ENCODE results near the gene GAS6.

GRCh38 chr13:113822956-113823744 is 40.7 kb downstream of the GAS6 start:
- TF ChIP-seq REST (IDR thresholded peaks at IDR 0.05; ENCODE audit: low read depth) (no peak), CBX3 (IDR thresholded peaks at IDR 0.05; ENCODE audit: low read depth) (no peak)
- TF ChIP-seq, protein P1, sequence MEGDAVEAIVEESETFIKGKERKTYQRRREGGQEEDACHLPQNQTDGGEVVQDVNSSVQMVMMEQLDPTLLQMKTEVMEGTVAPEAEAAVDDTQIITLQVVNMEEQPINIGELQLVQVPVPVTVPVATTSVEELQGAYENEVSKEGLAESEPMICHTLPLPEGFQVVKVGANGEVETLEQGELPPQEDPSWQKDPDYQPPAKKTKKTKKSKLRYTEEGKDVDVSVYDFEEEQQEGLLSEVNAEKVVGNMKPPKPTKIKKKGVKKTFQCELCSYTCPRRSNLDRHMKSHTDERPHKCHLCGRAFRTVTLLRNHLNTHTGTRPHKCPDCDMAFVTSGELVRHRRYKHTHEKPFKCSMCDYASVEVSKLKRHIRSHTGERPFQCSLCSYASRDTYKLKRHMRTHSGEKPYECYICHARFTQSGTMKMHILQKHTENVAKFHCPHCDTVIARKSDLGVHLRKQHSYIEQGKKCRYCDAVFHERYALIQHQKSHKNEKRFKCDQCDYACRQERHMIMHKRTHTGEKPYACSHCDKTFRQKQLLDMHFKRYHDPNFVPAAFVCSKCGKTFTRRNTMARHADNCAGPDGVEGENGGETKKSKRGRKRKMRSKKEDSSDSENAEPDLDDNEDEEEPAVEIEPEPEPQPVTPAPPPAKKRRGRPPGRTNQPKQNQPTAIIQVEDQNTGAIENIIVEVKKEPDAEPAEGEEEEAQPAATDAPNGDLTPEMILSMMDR (IDR thresholded peaks at IDR 0.05 in 2 of 3, conservative IDR thresholded peaks at IDR 0.05 in 1 of 3; ENCODE audit: borderline replicate concordance in 1 of 3, insufficient read depth in 1 of 3, low read depth in 2 of 3, low read length in 2 of 3): no peak

Measured in HCT116 (cell line).